ENCODE data around the gene HUNK.

GRCh38 chr21:31901315-31901714 lies 28.5 kb downstream of the HUNK start:
- TF ChIP-seq CTCF (conservative IDR thresholded peaks at IDR 0.05; ENCODE audit: low read depth, low read length), result no peak
- no peak for TF ChIP-seq EZH2 (IDR thresholded peaks at IDR 0.05; ENCODE audit: borderline replicate concordance, low read depth, low read length, poor library complexity, severe bottlenecking)
